HK-2 (cell line): ENCODE results near the gene RAB11FIP5.
"Not testable (repeated sequence)": the region's sequence is repeated elsewhere in the genome, so short reads cannot be mapped to it uniquely, and the experiment has no call there.

Experiments used
- DNase-seq: peaks from one replicate; pipeline ENCODE4 v3.0.0-alpha.2; 2018; ENCODE audit not compliant: unreplicated experiment

RAB11FIP5 gene

GRCh38 chr2:73069855-73070642, 42.7 kb downstream of the RAB11FIP5 start:
- no peak for DNase-seq

GRCh38 chr2:73069041-73069854, 43.5 kb downstream of the RAB11FIP5 start:
- DNase-seq, result no peak

- DNase-seq, result no peak
These were observed 44.6 kb downstream of the RAB11FIP5 start for GRCh38 chr2:73068147-73068546.

GRCh38 chr2:73067043-73067442, 45.7 kb downstream of the RAB11FIP5 start:
- no peak for DNase-seq

- not testable (repeated sequence) for DNase-seq
These were observed 47.7 kb downstream of the RAB11FIP5 start for GRCh38 chr2:73065070-73065469.

GRCh38 chr2:73063909-73064875, 48.6 kb downstream of the RAB11FIP5 start:
- DNase-seq, result peak; percentile 48

- no peak for DNase-seq
These were observed 49.3 kb downstream of the RAB11FIP5 start for GRCh38 chr2:73063472-73063871.

- no peak for DNase-seq
These were observed 53.6 kb downstream of the RAB11FIP5 start for GRCh38 chr2:73059106-73059505.

- no peak for DNase-seq
These were observed 57.8 kb downstream of the RAB11FIP5 start for GRCh38 chr2:73054980-73055379.

GRCh38 chr2:73053316-73054114, 59.2 kb downstream of the RAB11FIP5 start:
- no peak for DNase-seq

- DNase-seq, result no peak
These were observed 62.6 kb downstream of the RAB11FIP5 start for GRCh38 chr2:73050121-73050545.

- DNase-seq, result no peak
These were observed 68.6 kb downstream of the RAB11FIP5 start for GRCh38 chr2:73043929-73044832.

- DNase-seq, result no peak
These were observed 69.5 kb downstream of the RAB11FIP5 start for GRCh38 chr2:73043276-73043675.

- DNase-seq, result no peak
These were observed 74.7 kb downstream of the RAB11FIP5 start for GRCh38 chr2:73037947-73038585.

- DNase-seq, result no peak
These were observed 76.0 kb downstream of the RAB11FIP5 start for GRCh38 chr2:73036766-73037165.

GRCh38 chr2:73035899-73036711, 76.6 kb downstream of the RAB11FIP5 start:
- no peak for DNase-seq

GRCh38 chr2:73034661-73035375, 77.9 kb downstream of the RAB11FIP5 start:
- DNase-seq, result no peak
